ENCODE measurements around the gene DISC1.

- TF ChIP-seq CTCF (IDR thresholded peaks at IDR 0.05; ENCODE audit: insufficient read depth, low read length, poor library complexity, severe bottlenecking) (no peak), EZH2phosphoT487 (conservative IDR thresholded peaks at IDR 0.05; ENCODE audit: low read length) (no peak)
Observed at GRCh38 chr1:231606712-231607111, 19.9 kb upstream of the DISC1 start.
